Tibial nerve (tissue), 4 donors: ENCODE results near the gene ROBO2.

Experiments
- CTCF ChIP-seq, 5 experiments: fragments of 200-600 bp in 3 of 5; fragments of 450-650 bp in 2 of 5; sonication (generic) in 3 of 5; IDR thresholded peaks; one replicate each; pipeline ENCODE4 v1.5.1; 2016 to 2019; ENCODE audit warnings: antibody characterized with exemption in 5 of 5, mild to moderate bottlenecking in 3 of 5, moderate library complexity in 2 of 5
- EP300 ChIP-seq, 2 donors: sonication (generic); formaldehyde crosslinking; IDR thresholded peaks; one replicate each; pipeline ENCODE4 v1.6.1; 2017; ENCODE audit warnings: antibody characterized with exemption in 2 of 2, mild to moderate bottlenecking in 1 of 2

- no peak for TF ChIP-seq CTCF (IDR thresholded peaks at IDR 0.05)
- no peak for TF ChIP-seq EP300 (IDR thresholded peaks at IDR 0.05)
Observed at GRCh38 chr3:77500721-77501120, 460.8 kb downstream of the ROBO2 start.
